Measurements from ENCODE around the gene PCK2.
"Not testable (repeated sequence)": the region's sequence is repeated elsewhere in the genome, so short reads cannot be mapped to it uniquely, and the experiment has no call there.

Gene PCK2

GRCh38 chr14:24093901-24094840 is at the start of gene PCK2:
Gene PCK2, plus strand, starts transcription at chr14:24094311. Its CDS starts 95 bp downstream, at chr14:24094406.
- DNase-seq (ENCODE audit: low read depth, low spot score) = peak; percentile 61

DNA sequence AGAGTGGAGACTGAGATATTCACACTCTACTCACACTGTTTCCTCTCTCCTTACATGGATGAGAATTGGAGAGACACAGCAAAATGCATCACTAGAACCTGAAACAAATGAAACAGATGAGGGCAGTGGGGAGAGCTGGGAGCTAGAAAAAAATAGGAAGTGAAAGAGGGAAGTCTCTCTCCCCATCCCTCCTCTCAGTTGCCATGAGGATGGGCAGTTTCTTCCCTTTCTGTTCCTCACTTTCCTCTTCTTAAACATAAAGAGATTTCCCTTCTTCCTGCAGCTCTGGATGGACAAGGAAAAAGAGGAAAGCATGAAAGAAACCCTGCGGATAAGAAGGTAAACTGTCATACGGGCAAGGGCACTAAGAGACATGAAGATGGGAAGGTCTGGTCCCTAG is 45.1 kb upstream of the PCK2 start:
- DNase-seq (ENCODE audit: low read depth, low spot score) = not testable (repeated sequence)

DNA sequence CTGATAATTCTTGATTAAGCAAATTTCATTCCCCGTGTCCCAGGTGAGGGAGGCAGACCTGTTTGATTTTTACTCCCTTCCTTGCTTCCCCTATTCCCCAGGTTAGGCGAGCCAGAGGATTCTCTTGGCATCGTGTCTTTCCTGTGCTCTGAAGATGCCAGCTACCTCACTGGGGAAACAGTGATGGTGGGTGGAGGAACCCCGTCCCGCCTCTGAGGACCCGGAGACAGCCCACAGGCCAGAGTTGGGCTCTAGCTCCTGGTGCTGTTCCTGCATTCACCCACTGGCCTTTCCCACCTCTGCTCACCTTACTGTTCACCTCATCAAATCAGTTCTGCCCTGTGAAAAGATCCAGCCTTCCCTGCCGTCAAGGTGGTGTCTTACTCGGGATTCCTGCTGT is 43.4 kb upstream of the PCK2 start:
- DNase-seq (ENCODE audit: low read depth, low spot score) = not testable (repeated sequence)

DNA sequence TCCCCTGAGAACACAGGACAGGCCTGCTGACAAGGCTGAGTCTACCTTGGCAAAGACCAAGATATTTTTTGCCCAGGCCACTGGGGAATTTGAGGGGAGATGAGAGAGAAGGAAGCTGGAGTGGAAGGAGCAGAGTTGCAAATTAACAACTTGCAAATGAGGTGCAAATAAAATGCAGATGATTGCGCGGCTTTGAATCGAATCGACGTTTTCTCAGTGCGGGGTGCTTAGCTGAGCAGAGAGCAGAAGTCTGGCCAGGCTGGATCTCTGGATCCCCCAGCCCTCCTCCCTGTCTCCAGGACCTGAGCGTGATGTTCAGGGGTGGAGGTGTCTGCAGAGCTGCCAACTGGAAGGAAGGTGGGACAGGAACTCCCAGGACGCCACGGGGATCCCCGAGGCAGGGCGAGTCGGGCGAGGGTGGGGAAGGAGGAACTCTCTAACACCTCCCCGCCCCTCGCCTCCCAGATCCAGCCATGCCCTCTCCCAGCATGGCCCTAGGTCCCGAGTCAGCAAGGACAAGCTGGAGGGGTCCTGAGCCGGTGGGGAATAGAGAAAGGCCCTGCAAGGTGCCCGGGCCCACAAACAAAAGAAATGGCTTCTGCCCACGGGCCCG is 42.8 kb upstream of the PCK2 start:
- no peak for DNase-seq (ENCODE audit: low read depth, low spot score)

GRCh38 chr14:24051789-24052655 is 42.1 kb upstream of the PCK2 start, which contains the start of gene CARMIL3:
Gene CARMIL3, plus strand, starts transcription at chr14:24052009. Its CDS starts 145 bp downstream, at chr14:24052154.
- no peak for DNase-seq (ENCODE audit: low read depth, low spot score)

- DNase-seq (ENCODE audit: low read depth, low spot score) = peak; percentile 10
Observed at GRCh38 chr14:24052656-24053547, 41.2 kb upstream of the PCK2 start.

DNA sequence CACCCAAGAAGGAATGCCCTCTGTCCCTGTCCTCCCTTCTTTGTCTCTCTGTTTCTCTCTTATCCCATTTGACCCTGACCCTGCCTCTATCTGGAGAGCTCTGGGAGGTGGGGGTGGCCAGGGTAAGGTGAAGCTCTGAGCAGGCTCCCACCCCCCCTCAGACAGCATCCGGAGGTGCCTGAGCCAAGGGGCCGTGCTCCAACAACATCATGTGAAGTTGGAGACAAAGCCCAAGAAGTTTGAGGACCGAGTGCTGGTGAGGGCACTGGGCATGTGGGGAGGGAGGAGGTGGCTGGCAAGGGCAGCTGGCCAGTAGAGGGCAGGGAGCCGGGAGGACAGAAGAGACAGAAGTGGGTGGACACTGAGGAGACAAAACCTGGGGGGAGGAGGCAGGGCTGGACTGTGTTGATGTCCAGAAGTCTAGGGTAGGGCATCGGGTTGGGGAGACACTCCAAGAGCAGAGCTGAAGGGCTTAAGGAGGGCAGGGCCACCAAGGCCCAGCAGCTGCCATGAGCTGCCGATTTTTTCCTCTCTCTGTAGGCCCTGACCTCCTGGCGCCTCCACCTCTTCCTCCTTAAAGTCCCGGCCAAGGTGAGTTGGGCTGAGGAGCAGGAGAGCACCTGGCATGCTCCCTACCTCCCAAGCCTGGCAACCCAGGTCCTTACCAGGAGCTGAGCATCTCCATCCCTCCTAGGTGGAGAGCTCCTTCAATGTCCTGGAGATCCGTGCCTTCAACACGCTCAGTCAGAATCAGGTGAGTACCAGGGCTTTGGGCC is 40.4 kb upstream of the PCK2 start:
- DNase-seq (ENCODE audit: low read depth, low spot score) = no peak

- DNase-seq (ENCODE audit: low read depth, low spot score) = no peak
Observed at GRCh38 chr14:24054324-24054641, 39.8 kb upstream of the PCK2 start.

DNA sequence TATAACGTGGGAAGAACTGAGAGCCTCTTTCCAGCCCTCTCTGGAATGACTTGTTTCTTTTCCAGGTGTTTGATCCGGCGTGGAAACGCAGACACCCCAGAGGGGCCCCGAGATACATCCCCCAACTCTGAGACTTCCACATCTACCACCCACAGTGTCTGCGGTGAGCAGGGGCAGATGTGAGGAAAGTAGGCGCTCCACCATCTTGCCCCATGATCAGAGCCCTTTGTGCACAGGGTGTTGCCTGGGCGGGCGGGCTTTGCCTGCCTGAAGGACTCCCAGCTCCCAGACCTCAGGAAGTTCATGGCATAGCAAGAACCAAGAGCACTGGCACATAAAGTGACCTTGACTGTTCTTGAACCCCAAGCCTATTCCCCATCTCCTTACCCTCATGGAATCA is 39.5 kb upstream of the PCK2 start:
- no peak for DNase-seq (ENCODE audit: low read depth, low spot score)

DNA sequence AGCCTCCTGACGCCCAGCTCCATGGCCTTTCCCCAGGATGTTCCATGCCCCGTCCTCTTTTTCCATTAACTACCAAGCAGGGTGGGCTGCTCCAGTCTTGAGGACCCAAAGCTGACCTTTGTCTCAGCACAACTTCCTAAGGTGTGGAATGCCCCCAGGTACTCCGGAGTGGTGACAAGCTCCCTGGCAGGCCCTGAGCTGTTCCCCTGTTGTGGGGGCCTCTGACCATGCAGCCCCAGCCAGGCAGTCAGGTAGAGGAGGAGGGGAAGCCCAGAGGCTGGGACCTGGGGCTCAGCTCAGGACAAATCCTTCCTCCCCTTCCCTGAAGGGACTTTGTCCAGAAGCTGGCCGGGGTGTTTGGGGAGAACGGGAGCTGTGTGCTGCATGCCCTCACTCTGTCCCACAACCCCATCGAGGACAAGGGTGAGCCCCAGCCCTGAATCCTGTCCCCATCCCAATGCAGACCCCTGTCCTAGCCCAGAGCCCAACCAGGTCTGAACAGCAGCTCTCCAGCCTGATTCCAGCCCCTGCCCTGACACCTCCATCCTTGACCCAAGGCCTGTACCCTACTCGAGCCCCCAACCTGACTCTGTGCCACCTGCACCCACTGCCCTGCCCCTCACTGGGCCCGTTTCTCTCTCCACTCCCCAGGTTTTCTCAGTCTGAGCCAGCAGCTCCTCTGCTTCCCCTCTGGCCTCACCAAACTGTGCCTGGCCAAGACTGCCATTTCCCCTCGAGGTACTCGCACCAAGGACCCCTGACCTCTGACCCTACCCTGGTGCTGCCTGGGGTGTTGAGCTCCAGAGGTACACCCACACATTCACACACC is 37.9 kb upstream of the PCK2 start:
- DNase-seq (ENCODE audit: low read depth, low spot score) = no peak

GRCh38 chr14:24056800-24057184 is 37.3 kb upstream of the PCK2 start:
- DNase-seq (ENCODE audit: low read depth, low spot score) = no peak

DNA sequence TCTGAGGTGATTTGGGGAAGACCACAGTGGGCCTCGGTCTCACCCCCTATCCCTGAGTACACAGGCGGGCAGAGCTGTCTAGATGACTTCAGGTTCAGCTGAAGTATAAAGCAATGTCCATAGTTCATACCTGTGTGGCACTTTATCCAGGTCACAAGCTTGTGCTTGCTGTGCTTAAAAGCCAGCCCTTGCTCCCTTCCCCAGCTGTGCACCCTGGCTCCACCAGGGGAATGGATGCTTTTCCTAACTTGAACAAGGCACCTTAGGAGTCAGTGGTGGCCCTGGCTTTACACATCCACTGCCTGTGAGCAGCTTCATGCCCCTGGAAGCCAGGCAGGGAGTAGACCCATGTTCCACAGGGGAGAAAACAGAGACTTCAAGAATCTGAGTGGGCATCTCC is 36.8 kb upstream of the PCK2 start:
- DNase-seq (ENCODE audit: low read depth, low spot score) = no peak

DNA sequence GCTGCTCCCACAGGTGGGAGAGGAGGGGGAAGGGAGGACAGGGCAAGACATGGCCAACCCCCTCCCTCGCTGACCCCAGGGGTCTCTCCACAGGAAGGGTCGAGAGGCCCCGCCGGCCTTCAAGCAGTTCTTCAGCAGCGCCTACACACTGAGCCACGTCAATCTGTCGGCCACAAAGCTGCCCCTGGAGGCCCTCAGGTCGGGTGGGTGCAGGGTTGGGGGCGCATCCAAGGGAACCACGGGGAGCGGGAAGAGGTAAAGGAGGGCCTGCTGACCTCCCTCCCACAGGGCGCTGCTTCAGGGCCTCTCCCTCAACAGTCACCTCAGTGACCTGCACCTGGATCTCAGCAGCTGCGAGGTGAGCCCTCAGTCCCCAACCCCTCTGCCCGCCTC is 36.2 kb upstream of the PCK2 start:
- no peak for DNase-seq (ENCODE audit: low read depth, low spot score)

DNA sequence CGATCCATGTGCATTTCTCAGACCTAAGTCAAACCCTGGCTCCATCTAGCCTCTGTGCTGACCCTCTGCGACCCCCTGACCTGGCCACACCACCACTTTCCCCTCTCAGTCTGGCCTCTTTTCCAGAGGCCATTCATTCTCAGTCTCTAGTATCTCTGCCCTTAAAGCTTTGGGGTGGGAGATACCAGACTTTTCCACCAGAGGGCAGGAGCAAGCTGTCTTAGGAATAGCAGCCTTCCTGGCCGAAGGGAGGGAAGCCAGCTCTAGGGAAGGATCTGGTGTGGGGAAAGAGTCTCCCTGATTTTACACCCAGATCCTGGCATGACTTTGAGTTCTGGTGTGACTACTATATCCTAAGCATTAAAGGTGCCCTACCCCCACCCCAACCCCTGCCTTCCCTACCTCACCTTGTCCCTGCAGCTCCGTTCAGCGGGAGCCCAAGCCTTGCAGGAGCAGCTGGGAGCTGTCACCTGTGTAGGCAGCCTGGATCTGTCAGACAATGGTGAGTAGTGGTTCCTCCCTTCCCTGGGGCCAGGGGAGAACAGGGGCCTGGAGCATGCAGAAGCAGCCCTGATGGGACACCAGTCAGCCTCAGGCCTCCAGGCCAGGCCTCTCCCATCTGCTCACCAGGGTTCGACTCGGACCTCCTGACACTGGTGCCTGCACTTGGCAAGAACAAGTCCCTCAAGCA is 35.7 kb upstream of the PCK2 start:
- DNase-seq (ENCODE audit: low read depth, low spot score) = no peak

- no peak for DNase-seq (ENCODE audit: low read depth, low spot score)
Observed at GRCh38 chr14:24058951-24059475, 35.1 kb upstream of the PCK2 start.

GRCh38 chr14:24059841-24060388 is 34.2 kb upstream of the PCK2 start:
- DNase-seq (ENCODE audit: low read depth, low spot score) = no peak

DNA sequence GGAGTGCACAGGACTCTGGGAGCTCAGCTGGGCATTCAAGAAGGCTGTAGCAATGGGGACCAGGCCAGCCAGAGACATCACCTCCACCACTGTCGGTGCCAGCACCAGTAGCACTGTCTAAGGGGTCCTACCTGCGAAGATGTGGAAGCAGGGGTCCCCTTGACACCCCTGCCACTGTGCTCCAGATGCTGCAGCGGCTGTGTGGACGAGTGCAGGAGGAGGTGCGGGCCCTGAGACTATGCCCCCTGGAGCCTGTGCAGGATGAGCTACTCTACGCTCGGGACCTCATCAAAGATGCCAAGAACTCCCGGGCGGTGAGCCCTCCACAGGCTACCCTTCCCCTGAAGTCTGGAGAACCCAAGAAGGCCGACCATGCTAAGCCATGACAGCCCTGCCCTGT is 33.7 kb upstream of the PCK2 start:
- DNase-seq (ENCODE audit: low read depth, low spot score) = no peak

All from activated CD4-positive, CD25-positive, alpha-beta regulatory T cell treated with anti-CD3 and anti-CD28 coated beads, Interleukin-2, amount 50 U/mL, for 16 hours (primary cell).